ENCODE data around the gene PRKN.

DNA sequence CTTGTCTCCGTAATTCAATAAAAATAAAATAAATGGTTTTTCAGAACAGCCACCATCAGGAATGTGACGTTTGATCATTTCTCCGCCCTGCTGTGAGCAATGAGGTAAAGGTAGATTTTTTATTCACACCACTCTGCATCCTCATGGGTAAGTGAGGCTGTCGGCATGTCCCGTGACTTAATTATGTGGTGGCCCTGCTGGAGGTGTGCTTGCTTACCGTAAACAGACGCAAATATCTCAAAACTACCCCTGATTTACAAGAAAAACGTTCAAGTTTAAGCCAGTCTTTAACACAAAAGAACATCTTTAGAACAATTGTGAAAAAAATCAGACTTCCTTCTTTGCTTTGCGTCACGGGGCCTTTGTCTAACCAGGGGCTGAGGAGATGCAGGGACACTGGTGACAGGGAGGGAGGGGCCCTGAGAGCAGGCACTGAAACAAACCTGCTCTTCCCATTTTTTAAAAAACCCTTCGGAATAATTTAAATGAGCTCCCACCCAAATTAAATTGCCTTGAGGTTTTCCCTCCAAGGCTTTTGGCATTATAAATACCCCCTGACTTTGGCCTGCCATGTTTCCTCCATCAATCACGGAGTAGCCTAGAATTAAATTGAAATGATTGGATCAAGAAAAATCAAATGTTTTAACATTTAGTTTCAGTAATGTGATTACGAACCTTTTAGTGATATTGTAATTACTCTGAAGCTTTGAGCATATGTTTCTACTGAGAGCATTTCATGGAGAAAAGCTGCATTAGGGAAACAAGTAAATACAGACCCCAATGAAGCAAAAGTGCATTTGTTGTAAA lies 13.4 kb downstream of the PRKN start:
- TF ChIP-seq, protein P1, sequence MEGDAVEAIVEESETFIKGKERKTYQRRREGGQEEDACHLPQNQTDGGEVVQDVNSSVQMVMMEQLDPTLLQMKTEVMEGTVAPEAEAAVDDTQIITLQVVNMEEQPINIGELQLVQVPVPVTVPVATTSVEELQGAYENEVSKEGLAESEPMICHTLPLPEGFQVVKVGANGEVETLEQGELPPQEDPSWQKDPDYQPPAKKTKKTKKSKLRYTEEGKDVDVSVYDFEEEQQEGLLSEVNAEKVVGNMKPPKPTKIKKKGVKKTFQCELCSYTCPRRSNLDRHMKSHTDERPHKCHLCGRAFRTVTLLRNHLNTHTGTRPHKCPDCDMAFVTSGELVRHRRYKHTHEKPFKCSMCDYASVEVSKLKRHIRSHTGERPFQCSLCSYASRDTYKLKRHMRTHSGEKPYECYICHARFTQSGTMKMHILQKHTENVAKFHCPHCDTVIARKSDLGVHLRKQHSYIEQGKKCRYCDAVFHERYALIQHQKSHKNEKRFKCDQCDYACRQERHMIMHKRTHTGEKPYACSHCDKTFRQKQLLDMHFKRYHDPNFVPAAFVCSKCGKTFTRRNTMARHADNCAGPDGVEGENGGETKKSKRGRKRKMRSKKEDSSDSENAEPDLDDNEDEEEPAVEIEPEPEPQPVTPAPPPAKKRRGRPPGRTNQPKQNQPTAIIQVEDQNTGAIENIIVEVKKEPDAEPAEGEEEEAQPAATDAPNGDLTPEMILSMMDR (conservative IDR thresholded peaks at IDR 0.05; ENCODE audit: low read depth in 2 of 2) = no peak
- TF ChIP-seq EZH2 (IDR thresholded peaks at IDR 0.05; ENCODE audit: low read depth, unreplicated experiment) = no peak
- no peak for TF ChIP-seq STAT1 (IDR thresholded peaks at IDR 0.05; ENCODE audit: unreplicated experiment)
- TF ChIP-seq EZH2phosphoT487 (IDR thresholded peaks at IDR 0.05; ENCODE audit: unreplicated experiment) = no peak

Measured in GM23338 (cell line).